RWPE2 (cell line): Measurements from ENCODE around the gene DENND1A.

Experiments
- ATAC-seq: fragments of 200-7000 bp; cut with Tn5 transposase; 3 replicates; pipeline ENCODE4 v1.9.1; 2021; ENCODE audit warnings: low read depth
- DNase-seq: peaks from one replicate; pipeline ENCODE4 v3.0.0-alpha.2; 2020; ENCODE audit warnings: low spot score
- H3K27ac ChIP-seq: fragments of 450-650 bp; 2 replicates; pipeline ENCODE4 v1.5.1; 2017; ENCODE audit warnings: mild to moderate bottlenecking; ENCODE audit not compliant: poor library complexity, severe bottlenecking
- H3K27me3 ChIP-seq: fragments of 250-450 bp; sonication (Bioruptor Pico); 2 replicates; pipeline ENCODE4 v1.5.1; 2021; ENCODE audit warnings: mild to moderate bottlenecking, moderate library complexity; ENCODE audit not compliant: insufficient read depth, poor library complexity, severe bottlenecking
- H3K36me3 ChIP-seq: fragments of 250-450 bp; sonication (Bioruptor Pico); 2 replicates; pipeline ENCODE4 v1.5.1; 2020; ENCODE audit warnings: low read depth, mild to moderate bottlenecking, moderate library complexity
- H3K4me1 ChIP-seq: fragments of 250-450 bp; sonication (Bioruptor Pico); 2 replicates; pipeline ENCODE4 v1.5.1; 2021; ENCODE audit warnings: mild to moderate bottlenecking, moderate library complexity; ENCODE audit not compliant: insufficient read depth, poor library complexity, severe bottlenecking
- H3K4me3 ChIP-seq: fragments of 250-450 bp; sonication (Bioruptor Pico); 2 replicates; pipeline ENCODE4 v1.5.1; 2021; ENCODE audit warnings: mild to moderate bottlenecking, moderate library complexity; ENCODE audit not compliant: severe bottlenecking
- H3K9me3 ChIP-seq: fragments of 250-450 bp; sonication (Bioruptor Pico); 2 replicates; pipeline ENCODE4 v1.5.1; 2021; ENCODE audit warnings: mild to moderate bottlenecking, moderate library complexity; ENCODE audit not compliant: severe bottlenecking
- TF ChIP-seq, protein P1 (sequence below): fragments of 450-650 bp; IDR thresholded peaks from one replicate; pipeline ENCODE4 v1.5.1; 2017; ENCODE audit warnings: mild to moderate bottlenecking, moderate library complexity; ENCODE audit not compliant: poor library complexity, severe bottlenecking

The DENND1A gene

DNA sequence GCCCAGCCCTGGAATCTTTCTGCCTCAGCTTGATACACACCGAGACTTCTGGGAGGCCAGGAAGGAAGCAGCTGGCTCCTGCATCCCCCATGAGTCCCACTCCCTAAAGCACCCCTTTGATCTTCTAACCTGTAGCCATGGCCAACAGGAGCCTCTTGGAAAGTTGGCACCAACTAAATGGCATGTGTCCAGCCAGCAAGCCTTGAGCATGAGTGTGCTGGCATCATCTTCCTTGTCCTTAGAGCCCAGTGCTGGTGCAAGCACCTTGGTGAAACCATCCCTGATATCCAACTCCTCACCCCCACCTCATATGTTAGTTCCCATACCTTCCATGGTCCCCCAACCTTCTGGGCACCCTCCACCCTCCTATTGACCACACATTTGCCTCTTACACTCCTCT, 443.5 kb downstream of the DENND1A start:
- H3K4me1 ChIP-seq, result no peaks in the 10 kb centered on the region
- no peak overlapping the region for H3K4me3 ChIP-seq
- no peaks in the 10 kb centered on the region for H3K27me3 ChIP-seq
- DNase-seq, result no peak
- no peak overlapping the region for H3K27ac ChIP-seq
- H3K9me3 ChIP-seq, result no peaks in the 10 kb centered on the region
- TF ChIP-seq, protein P1, sequence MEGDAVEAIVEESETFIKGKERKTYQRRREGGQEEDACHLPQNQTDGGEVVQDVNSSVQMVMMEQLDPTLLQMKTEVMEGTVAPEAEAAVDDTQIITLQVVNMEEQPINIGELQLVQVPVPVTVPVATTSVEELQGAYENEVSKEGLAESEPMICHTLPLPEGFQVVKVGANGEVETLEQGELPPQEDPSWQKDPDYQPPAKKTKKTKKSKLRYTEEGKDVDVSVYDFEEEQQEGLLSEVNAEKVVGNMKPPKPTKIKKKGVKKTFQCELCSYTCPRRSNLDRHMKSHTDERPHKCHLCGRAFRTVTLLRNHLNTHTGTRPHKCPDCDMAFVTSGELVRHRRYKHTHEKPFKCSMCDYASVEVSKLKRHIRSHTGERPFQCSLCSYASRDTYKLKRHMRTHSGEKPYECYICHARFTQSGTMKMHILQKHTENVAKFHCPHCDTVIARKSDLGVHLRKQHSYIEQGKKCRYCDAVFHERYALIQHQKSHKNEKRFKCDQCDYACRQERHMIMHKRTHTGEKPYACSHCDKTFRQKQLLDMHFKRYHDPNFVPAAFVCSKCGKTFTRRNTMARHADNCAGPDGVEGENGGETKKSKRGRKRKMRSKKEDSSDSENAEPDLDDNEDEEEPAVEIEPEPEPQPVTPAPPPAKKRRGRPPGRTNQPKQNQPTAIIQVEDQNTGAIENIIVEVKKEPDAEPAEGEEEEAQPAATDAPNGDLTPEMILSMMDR, result no peak
- ATAC-seq, result no peak
- no peaks in the 10 kb centered on the region for H3K36me3 ChIP-seq

DNA sequence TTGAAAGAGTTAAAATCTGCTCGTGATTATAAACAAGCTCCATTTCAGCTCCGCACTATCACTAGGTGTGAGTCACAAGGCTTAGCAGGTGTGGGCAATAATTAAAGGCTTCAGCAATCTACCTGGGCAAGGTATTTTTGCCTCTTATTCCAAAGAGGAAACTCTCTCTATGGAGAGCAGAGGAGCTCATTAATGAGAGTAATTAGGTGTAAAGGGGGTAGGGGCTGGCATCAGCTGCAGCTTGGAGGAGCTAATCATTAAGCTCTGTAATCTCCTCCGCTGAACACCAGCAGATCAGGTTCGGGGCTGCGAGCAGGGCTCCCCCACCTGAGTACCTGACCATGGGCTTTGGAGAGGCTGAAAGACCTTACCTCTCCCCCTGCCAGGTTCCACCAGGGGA, 444.7 kb downstream of the DENND1A start:
- Histone ChIP-seq H3K27me3 (no peaks in the 10 kb centered on the region), H3K4me1 (no peaks in the 10 kb centered on the region), H3K36me3 (no peaks in the 10 kb centered on the region), H3K27ac (no peak overlapping the region), H3K4me3 (no peak overlapping the region), H3K9me3 (no peaks in the 10 kb centered on the region)
- no peak for DNase-seq
- ATAC-seq, result no peak
- TF ChIP-seq, protein P1, result no peak

DNA sequence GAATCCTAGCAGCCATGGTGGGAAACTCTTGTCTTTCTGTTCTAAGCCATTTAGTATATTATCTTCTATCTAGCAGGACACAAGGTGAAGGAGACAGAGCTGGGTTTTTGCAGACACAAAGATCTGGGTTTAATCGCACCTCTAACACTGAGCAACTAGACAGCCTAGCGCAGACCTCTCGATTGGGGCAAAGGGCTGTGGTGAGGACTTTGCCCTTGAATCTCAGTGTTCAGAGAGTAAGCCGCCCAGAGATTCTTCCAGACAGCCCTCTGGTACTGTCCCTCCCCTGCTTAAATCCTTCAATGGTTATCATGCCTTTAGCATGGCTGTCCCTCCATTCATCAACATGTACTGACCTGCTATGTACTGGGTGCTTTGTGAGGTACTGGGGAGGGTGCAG, 445.8 kb downstream of the DENND1A start:
- DNase-seq (no peak), ATAC-seq (no peak)
- H3K36me3 ChIP-seq, result no peaks in the 10 kb centered on the region
- H3K4me1 ChIP-seq, result no peaks in the 10 kb centered on the region
- TF ChIP-seq, protein P1, result no peak
- H3K27me3 ChIP-seq, result no peaks in the 10 kb centered on the region
- no peaks in the 10 kb centered on the region for H3K9me3 ChIP-seq
- H3K27ac ChIP-seq, result no peak overlapping the region
- H3K4me3 ChIP-seq, result no peak overlapping the region

DNA sequence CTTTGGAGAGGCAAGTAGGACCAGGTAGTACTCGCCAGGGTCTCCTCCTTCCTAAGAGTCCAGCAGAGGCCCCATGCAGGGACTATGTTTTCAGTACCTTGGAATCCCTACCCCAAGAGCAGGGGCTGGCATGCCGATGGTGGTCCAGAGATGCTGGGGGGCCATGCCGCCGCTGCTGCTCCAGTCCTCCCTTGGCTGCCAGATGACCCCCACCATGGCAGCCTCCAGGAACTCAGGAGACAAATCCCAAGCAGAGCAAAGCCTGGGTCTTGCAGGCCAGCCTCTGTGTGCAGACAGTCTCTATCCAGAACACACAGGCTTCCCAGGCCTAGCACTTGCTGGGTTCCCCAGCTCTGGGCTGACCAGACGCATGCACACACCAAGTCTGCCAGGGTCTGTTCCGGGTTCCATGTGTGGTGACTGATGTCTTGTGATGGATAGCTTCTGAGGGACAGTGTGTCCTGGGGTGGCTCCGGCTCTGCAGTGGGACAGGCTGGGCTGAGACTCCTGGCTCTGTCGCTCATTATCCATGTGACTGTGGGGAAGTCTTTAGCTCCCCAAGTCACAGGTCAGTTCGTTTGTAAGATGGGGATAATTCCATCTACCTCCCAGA, 446.6 kb downstream of the DENND1A start:
- ATAC-seq, result no peak
- TF ChIP-seq, protein P1, result no peak
- Histone ChIP-seq H3K36me3 (no peaks in the 10 kb centered on the region), H3K9me3 (no peaks in the 10 kb centered on the region), H3K27ac (no peak overlapping the region), H3K4me1 (no peaks in the 10 kb centered on the region), H3K4me3 (no peak overlapping the region), H3K27me3 (no peaks in the 10 kb centered on the region)
- no peak for DNase-seq

DNA sequence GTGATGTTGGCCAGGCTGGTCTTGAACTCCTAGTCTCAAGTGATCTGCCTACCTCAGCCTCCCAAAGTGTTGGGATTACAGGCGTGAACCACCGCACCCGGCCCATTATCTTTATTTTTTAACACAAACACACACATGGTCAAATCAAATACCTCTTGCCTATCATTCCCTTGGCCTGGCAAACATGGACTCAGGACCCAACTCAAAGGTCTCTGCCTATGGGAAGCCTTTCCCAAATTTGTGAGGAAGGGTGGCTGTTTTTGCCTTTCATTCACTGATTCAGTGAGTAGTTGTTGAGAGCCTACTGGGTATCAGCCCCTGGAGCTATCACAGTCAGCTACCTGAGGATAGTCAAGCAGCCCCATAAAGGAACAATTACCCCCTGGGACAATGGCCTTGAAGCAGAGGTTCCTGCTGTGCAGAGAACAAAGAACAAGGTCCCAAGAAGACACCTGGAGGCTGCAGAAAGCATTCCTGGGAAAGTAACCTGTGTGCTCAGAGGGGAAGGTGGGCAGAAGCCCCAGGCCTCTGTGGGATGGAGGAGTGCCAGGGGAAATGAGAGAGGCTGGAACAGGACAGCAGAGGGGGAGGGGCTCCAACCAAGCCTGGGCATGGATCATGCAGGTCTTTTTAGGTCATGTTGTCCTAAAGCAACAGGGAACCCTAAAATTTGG, 447.5 kb downstream of the DENND1A start:
- Histone ChIP-seq H3K4me1 (no peaks in the 10 kb centered on the region), H3K27me3 (no peaks in the 10 kb centered on the region), H3K36me3 (no peaks in the 10 kb centered on the region), H3K4me3 (no peak overlapping the region), H3K9me3 (no peaks in the 10 kb centered on the region), H3K27ac (no peak overlapping the region)
- ATAC-seq (no peak), DNase-seq (no peak)
- TF ChIP-seq, protein P1, result no peak
